H9 (cell line): ENCODE data around the gene CDC14A. TPM values are rescaled to one million over a fixed set of nuclear protein-coding genes. Genes with fewer than 3 reads are reported as not detected.
A peak's percentile ranks its signal among the peaks of the same experiment; 100 is the strongest.

ENCODE experiments used
- DNase-seq: peaks from one replicate; pipeline ENCODE4 v3.0.0-alpha.2; 2017
- H2AFZ ChIP-seq: one replicate; pipeline ENCODE4 v1.6.1; 2013; ENCODE audit warnings: mild to moderate bottlenecking, low read length, control low read depth, moderate library complexity
- H2AK5ac ChIP-seq: 2 replicates; pipeline ENCODE4 v1.6.1; 2013; ENCODE audit warnings: low read length, control low read depth, mixed read lengths; ENCODE audit not compliant: insufficient read length
- H2BK120ac ChIP-seq: one replicate; pipeline ENCODE4 v1.6.1; 2013; ENCODE audit warnings: low read depth, mild to moderate bottlenecking, low read length, control low read depth, inconsistent platforms; ENCODE audit not compliant: poor library complexity, severe bottlenecking
- H2BK12ac ChIP-seq: 2 replicates; pipeline ENCODE4 v1.6.1; 2013; ENCODE audit warnings: low read length, control low read depth, mixed read lengths, low read depth; ENCODE audit not compliant: insufficient read length
- H2BK15ac ChIP-seq: 2 replicates; pipeline ENCODE4 v1.6.1; 2013; ENCODE audit warnings: low read depth, low read length, control low read depth
- H2BK20ac ChIP-seq: one replicate; pipeline ENCODE4 v1.6.1; 2013; ENCODE audit warnings: low read depth, mild to moderate bottlenecking, low read length, control low read depth, inconsistent platforms; ENCODE audit not compliant: poor library complexity, severe bottlenecking
- H2BK5ac ChIP-seq: 2 replicates; pipeline ENCODE4 v1.6.1; 2013; ENCODE audit warnings: low read length, control low read depth, mixed read lengths; ENCODE audit not compliant: insufficient read length
- H3K14ac ChIP-seq: 2 replicates; pipeline ENCODE4 v1.6.1; 2013; ENCODE audit warnings: low read length, control low read depth; ENCODE audit not compliant: insufficient read depth
- H3K18ac ChIP-seq: 2 replicates; pipeline ENCODE4 v1.6.1; 2013; ENCODE audit warnings: low read depth, mild to moderate bottlenecking, mixed read lengths, low read length, control low read depth; ENCODE audit not compliant: insufficient read length
- H3K23ac ChIP-seq: 2 replicates; pipeline ENCODE4 v1.6.1; 2013; ENCODE audit warnings: low read length, control low read depth, mixed read lengths, low read depth; ENCODE audit not compliant: insufficient read length
- H3K23me2 ChIP-seq: 2 replicates; pipeline ENCODE4 v1.6.1; 2013; ENCODE audit warnings: low read depth, mild to moderate bottlenecking, mixed read lengths, low read length, control low read depth; ENCODE audit not compliant: insufficient read length, poor library complexity, severe bottlenecking
- H3K27ac ChIP-seq: 2 replicates; pipeline ENCODE4 v1.5.1; 2013; ENCODE audit warnings: low read length, control low read depth, mixed read lengths, low read depth; ENCODE audit not compliant: insufficient read length
- H3K27me3 ChIP-seq: 2 replicates; pipeline ENCODE4 v1.6.1; 2013; ENCODE audit warnings: low read length, control low read depth, inconsistent platforms; ENCODE audit not compliant: insufficient read depth
- H3K4ac ChIP-seq: 2 replicates; pipeline ENCODE4 v1.6.1; 2013; ENCODE audit warnings: low read depth, mild to moderate bottlenecking, control low read depth, inconsistent platforms, low read length, moderate library complexity
- H3K4me1 ChIP-seq: 2 replicates; pipeline ENCODE4 v1.6.1; 2013; ENCODE audit warnings: low read length, control low read depth, inconsistent platforms; ENCODE audit not compliant: insufficient read depth
- H3K4me2 ChIP-seq: 2 replicates; pipeline ENCODE4 v1.6.1; 2013; ENCODE audit warnings: low read length, control low read depth, mixed read lengths; ENCODE audit not compliant: insufficient read length, insufficient read depth
- H3K56ac ChIP-seq: 2 replicates; pipeline ENCODE4 v1.6.1; 2013; ENCODE audit warnings: low read depth, mild to moderate bottlenecking, mixed read lengths, low read length, control low read depth; ENCODE audit not compliant: insufficient read length
- H3K79me1 ChIP-seq: 2 replicates; pipeline ENCODE4 v1.6.1; 2013; ENCODE audit warnings: low read depth, mild to moderate bottlenecking, moderate library complexity, low read length, control low read depth, inconsistent platforms; ENCODE audit not compliant: insufficient read depth, poor library complexity, severe bottlenecking
- H3K79me2 ChIP-seq: 2 replicates; pipeline ENCODE4 v1.6.1; 2013; ENCODE audit warnings: low read length, control low read depth, inconsistent platforms; ENCODE audit not compliant: insufficient read depth
- H3K9ac ChIP-seq: 2 replicates; pipeline ENCODE4 v1.6.1; 2013; ENCODE audit warnings: low read length, control low read depth, mixed read lengths; ENCODE audit not compliant: insufficient read length; ENCODE audit errors: extremely low read depth
- H3K9me3 ChIP-seq: one replicate; pipeline ENCODE4 v1.6.1; 2013; ENCODE audit warnings: low read depth, low read length, inconsistent platforms; ENCODE audit not compliant: control insufficient read depth
- H3T11ph ChIP-seq: one replicate; pipeline ENCODE4 v1.6.1; 2013; ENCODE audit warnings: mild to moderate bottlenecking, low read length, control low read depth, inconsistent platforms
- H4K20me1 ChIP-seq: one replicate; pipeline ENCODE4 v1.6.1; 2013; ENCODE audit not compliant: control insufficient read depth, insufficient read length, insufficient read depth
- H4K5ac ChIP-seq: 2 replicates; pipeline ENCODE4 v1.6.1; 2013; ENCODE audit warnings: low read depth, mild to moderate bottlenecking, mixed read lengths, low read length, control low read depth; ENCODE audit not compliant: insufficient read length
- H4K8ac ChIP-seq: replicated peaks from 2 replicates; pipeline ENCODE4 v1.6.1; 2013; ENCODE audit warnings: low read length, control low read depth, mixed read lengths, low read depth; ENCODE audit not compliant: insufficient read length
- H4K91ac ChIP-seq: 2 replicates; pipeline ENCODE4 v1.6.1; 2013; ENCODE audit warnings: low read depth, mild to moderate bottlenecking, moderate library complexity, mixed read lengths, low read length, control low read depth; ENCODE audit not compliant: insufficient read length
- H3K27ac Mint-ChIP-seq, 3 experiments: 2 replicates in 2 of 3; 3 replicates in 1 of 3; pipeline ENCODE4 v1.8.0; 2020 to 2021; ENCODE audit warnings: mixed read lengths in 3 of 3, mild to moderate bottlenecking in 1 of 3, moderate library complexity in 1 of 3
- H3K27me3 Mint-ChIP-seq: 2 replicates; pipeline ENCODE4 v1.8.0; 2021; ENCODE audit warnings: low read depth, mild to moderate bottlenecking, moderate library complexity, mixed read lengths
- H3K36me3 Mint-ChIP-seq, 3 experiments: 2 replicates in 2 of 3; 3 replicates in 1 of 3; pipeline ENCODE4 v1.8.0; 2020 to 2021; ENCODE audit warnings: low read depth in 3 of 3, mixed read lengths in 3 of 3; ENCODE audit not compliant: insufficient read depth in 1 of 3
- H3K4me1 Mint-ChIP-seq, 2 experiments: 2 replicates each; pipeline ENCODE4 v1.8.0; 2020; ENCODE audit warnings: mixed read lengths in 2 of 2
- H3K4me3 Mint-ChIP-seq, 2 experiments: 2 replicates in 1 of 2; 3 replicates in 1 of 2; pipeline ENCODE4 v1.8.0; 2020 to 2021; ENCODE audit warnings: mild to moderate bottlenecking in 2 of 2, mixed read lengths in 2 of 2, moderate library complexity in 1 of 2
- H3K9me3 Mint-ChIP-seq, 2 experiments: 2 replicates in 1 of 2; 3 replicates in 1 of 2; pipeline ENCODE4 v1.8.0; 2020; ENCODE audit warnings: mild to moderate bottlenecking in 2 of 2, mixed read lengths in 2 of 2, moderate library complexity in 1 of 2
- WGBS: extraction: QIAGEN DNeasy Blood & Tissue Kit; methylation state at CpG from one replicate; pipeline ENCODE4 v1.1.7; 2013; ENCODE audit warnings: missing lambda C conversion rate, low lambda C conversion rate, mixed read lengths; ENCODE audit not compliant: insufficient read length; ENCODE audit errors: extremely low coverage; 5-methylcytosine and 5-hydroxymethylcytosine counted together
- total RNA-seq: library from RNA; stranded (reverse); gene quantifications from 2 replicates; pipeline ENCODE4 v1.2.1, GENCODE V29; 2021
- TF ChIP-seq, protein P1 (sequence below): fragments of 200-600 bp; sonication (generic); conservative IDR thresholded peaks from 3 replicates; pipeline ENCODE4 v1.8.0; 2021; ENCODE audit warnings: antibody characterized with exemption, mild to moderate bottlenecking

CDC14A gene
- total RNA-seq, 1 experiment from 2014 or later: 8.9 TPM

- H4K5ac ChIP-seq: no peak overlapping the region
- no peaks in the 10 kb centered on the region for H3K27me3 ChIP-seq
- no peak overlapping the region for H4K8ac ChIP-seq
- peaks cover 0 to 9% (median 0%) of the 10 kb centered on the region in 3 experiments; a peak in 4 of 7 replicates for H3K36me3 Mint-ChIP-seq
- H3K27ac Mint-ChIP-seq: peak overlapping the region; percentile 36 to 92 (median 82)
- no peaks in the 10 kb centered on the region for H3K23me2 ChIP-seq
- no peak overlapping the region for H3K4ac ChIP-seq
- no peak overlapping the region for H3K27ac ChIP-seq
- no peak overlapping the region for H3K56ac ChIP-seq
- H2BK20ac ChIP-seq: no peak overlapping the region
- no peak overlapping the region for H2BK120ac ChIP-seq
- no peaks in the 10 kb centered on the region for H3K79me1 ChIP-seq
- H3K4me1 Mint-ChIP-seq: peaks cover 32 to 40% of the 10 kb centered on the region in 2 experiments
- no peak overlapping the region for H2AFZ ChIP-seq
- no peak overlapping the region; a peak in 1 of 5 replicates for H3K4me3 Mint-ChIP-seq
- H2BK5ac ChIP-seq: no peak overlapping the region
- WGBS: no CpG with 5 or more reads among the region's 5 CpGs
- H2AK5ac ChIP-seq: no peak overlapping the region
- H3K9me3 ChIP-seq: no peaks in the 10 kb centered on the region
- H4K20me1 ChIP-seq: no peaks in the 10 kb centered on the region
- TF ChIP-seq, protein P1, sequence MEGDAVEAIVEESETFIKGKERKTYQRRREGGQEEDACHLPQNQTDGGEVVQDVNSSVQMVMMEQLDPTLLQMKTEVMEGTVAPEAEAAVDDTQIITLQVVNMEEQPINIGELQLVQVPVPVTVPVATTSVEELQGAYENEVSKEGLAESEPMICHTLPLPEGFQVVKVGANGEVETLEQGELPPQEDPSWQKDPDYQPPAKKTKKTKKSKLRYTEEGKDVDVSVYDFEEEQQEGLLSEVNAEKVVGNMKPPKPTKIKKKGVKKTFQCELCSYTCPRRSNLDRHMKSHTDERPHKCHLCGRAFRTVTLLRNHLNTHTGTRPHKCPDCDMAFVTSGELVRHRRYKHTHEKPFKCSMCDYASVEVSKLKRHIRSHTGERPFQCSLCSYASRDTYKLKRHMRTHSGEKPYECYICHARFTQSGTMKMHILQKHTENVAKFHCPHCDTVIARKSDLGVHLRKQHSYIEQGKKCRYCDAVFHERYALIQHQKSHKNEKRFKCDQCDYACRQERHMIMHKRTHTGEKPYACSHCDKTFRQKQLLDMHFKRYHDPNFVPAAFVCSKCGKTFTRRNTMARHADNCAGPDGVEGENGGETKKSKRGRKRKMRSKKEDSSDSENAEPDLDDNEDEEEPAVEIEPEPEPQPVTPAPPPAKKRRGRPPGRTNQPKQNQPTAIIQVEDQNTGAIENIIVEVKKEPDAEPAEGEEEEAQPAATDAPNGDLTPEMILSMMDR: no peak
- H4K91ac ChIP-seq: no peak overlapping the region
- H2BK12ac ChIP-seq: no peak overlapping the region
- no peaks in the 10 kb centered on the region for H3K9me3 Mint-ChIP-seq
- no peak overlapping the region for H3K23ac ChIP-seq
- H3K79me2 ChIP-seq: peaks cover 7% of the 10 kb centered on the region; the same call in 1 of the 2 replicates
- no peak overlapping the region for H3K18ac ChIP-seq
- H2BK15ac ChIP-seq: no peak overlapping the region
- peaks cover 4% of the 10 kb centered on the region; the same call in 1 of the 2 replicates for H3K4me1 ChIP-seq
- H3T11ph ChIP-seq: no peak overlapping the region
- no peak overlapping the region for H3K4me2 ChIP-seq
- H3K14ac ChIP-seq: no peak overlapping the region
- no peaks in the 10 kb centered on the region; the same call in 1 of the 2 replicates for H3K27me3 Mint-ChIP-seq
- no peak for DNase-seq
- no peak overlapping the region for H3K9ac ChIP-seq
These were observed 9.3 kb downstream of the CDC14A start for GRCh38 chr1:100361511-100362089.
